Trophoblast cell (in vitro differentiated cells and primary cell): ENCODE data around the gene OR2J3.

Source experiments
- DNase-seq, 2 donors: peaks; one replicate each; pipeline ENCODE4 v3.0.0-alpha.2; 2016
- H2AFZ ChIP-seq: 2 replicates; pipeline ENCODE4 v1.6.1; 2013; ENCODE audit warnings: low read length, moderate library complexity, mild to moderate bottlenecking; ENCODE audit not compliant: insufficient read depth, poor library complexity
- H2AK5ac ChIP-seq: 2 replicates; pipeline ENCODE4 v1.6.1; 2013; ENCODE audit warnings: mild to moderate bottlenecking, low read length
- H2BK120ac ChIP-seq: 2 replicates; pipeline ENCODE4 v1.6.1; 2013; ENCODE audit warnings: low read length, mild to moderate bottlenecking, moderate library complexity; ENCODE audit not compliant: insufficient read depth, poor library complexity
- H2BK12ac ChIP-seq: 2 replicates; pipeline ENCODE4 v1.6.1; 2013; ENCODE audit warnings: mild to moderate bottlenecking, low read length, moderate library complexity
- H2BK5ac ChIP-seq: 2 replicates; pipeline ENCODE4 v1.6.1; 2013; ENCODE audit warnings: low read length, low read depth, moderate library complexity, mild to moderate bottlenecking; ENCODE audit not compliant: poor library complexity
- H3K14ac ChIP-seq: 2 replicates; pipeline ENCODE4 v1.6.1; 2013; ENCODE audit warnings: mild to moderate bottlenecking, low read length
- H3K18ac ChIP-seq: 2 replicates; pipeline ENCODE4 v1.6.1; 2013; ENCODE audit warnings: mild to moderate bottlenecking, low read length
- H3K23ac ChIP-seq: 2 replicates; pipeline ENCODE4 v1.6.1; 2013; ENCODE audit warnings: low read length
- H3K27ac ChIP-seq: 2 replicates; pipeline ENCODE4 v1.5.1; 2013; ENCODE audit warnings: low read depth, mild to moderate bottlenecking, inconsistent platforms, low read length, moderate library complexity
- H3K27me3 ChIP-seq: 2 replicates; pipeline ENCODE4 v1.6.1; 2013; ENCODE audit warnings: inconsistent platforms, mild to moderate bottlenecking, low read length, moderate library complexity; ENCODE audit not compliant: insufficient read depth
- H3K36me3 ChIP-seq, 2 experiments: 1 replicate in 1 of 2; 2 replicates in 1 of 2; pipeline ENCODE4 v1.6.1; 2013; ENCODE audit warnings: low read length in 2 of 2, mild to moderate bottlenecking in 2 of 2, moderate library complexity in 1 of 2; ENCODE audit not compliant: insufficient read depth in 2 of 2, control insufficient read depth in 1 of 2
- H3K4ac ChIP-seq: 2 replicates; pipeline ENCODE4 v1.6.1; 2013; ENCODE audit warnings: low read depth, mild to moderate bottlenecking, low read length, moderate library complexity
- H3K4me1 ChIP-seq, 2 experiments: 1 replicate in 1 of 2; 2 replicates in 1 of 2; pipeline ENCODE4 v1.6.1; 2013; ENCODE audit warnings: low read length in 2 of 2, mild to moderate bottlenecking in 2 of 2, moderate library complexity in 1 of 2; ENCODE audit not compliant: insufficient read depth in 2 of 2, control insufficient read depth in 1 of 2
- H3K4me2 ChIP-seq: 2 replicates; pipeline ENCODE4 v1.6.1; 2013; ENCODE audit warnings: inconsistent platforms, mild to moderate bottlenecking, low read length, moderate library complexity
- H3K4me3 ChIP-seq: 2 replicates; pipeline ENCODE4 v1.5.1; 2013; ENCODE audit warnings: mild to moderate bottlenecking, low read depth, low read length, inconsistent platforms
- H3K79me1 ChIP-seq: one replicate; pipeline ENCODE4 v1.6.1; 2013; ENCODE audit warnings: low read length
- H3K79me2 ChIP-seq: 2 replicates; pipeline ENCODE4 v1.6.1; 2013; ENCODE audit warnings: low read length, mild to moderate bottlenecking; ENCODE audit not compliant: control insufficient read depth, insufficient read depth, poor library complexity
- H3K9ac ChIP-seq: 2 replicates; pipeline ENCODE4 v1.6.1; 2013; ENCODE audit warnings: mild to moderate bottlenecking, low read length
- H3K9me3 ChIP-seq: 2 replicates; pipeline ENCODE4 v1.6.1; 2013; ENCODE audit warnings: low read depth, mild to moderate bottlenecking, control low read depth, inconsistent platforms, low read length; ENCODE audit not compliant: insufficient read depth
- H4K12ac ChIP-seq: 2 replicates; pipeline ENCODE4 v1.6.1; 2013; ENCODE audit warnings: low read depth, mild to moderate bottlenecking, low read length, moderate library complexity
- H4K8ac ChIP-seq: 2 replicates; pipeline ENCODE4 v1.6.1; 2013; ENCODE audit warnings: low read depth, mild to moderate bottlenecking, low read length, moderate library complexity
- H4K91ac ChIP-seq: one replicate; pipeline ENCODE4 v1.6.1; 2013; ENCODE audit warnings: low read depth, mild to moderate bottlenecking, low read length, moderate library complexity
- WGBS: extraction: QIAGEN DNeasy Blood & Tissue Kit; methylation state at CpG from one replicate; pipeline ENCODE4 v1.1.7; 2013; ENCODE audit warnings: missing lambda C conversion rate; ENCODE audit not compliant: insufficient read length, insufficient coverage; ENCODE audit errors: extremely low coverage; 5-methylcytosine and 5-hydroxymethylcytosine counted together

The OR2J3 gene

DNA sequence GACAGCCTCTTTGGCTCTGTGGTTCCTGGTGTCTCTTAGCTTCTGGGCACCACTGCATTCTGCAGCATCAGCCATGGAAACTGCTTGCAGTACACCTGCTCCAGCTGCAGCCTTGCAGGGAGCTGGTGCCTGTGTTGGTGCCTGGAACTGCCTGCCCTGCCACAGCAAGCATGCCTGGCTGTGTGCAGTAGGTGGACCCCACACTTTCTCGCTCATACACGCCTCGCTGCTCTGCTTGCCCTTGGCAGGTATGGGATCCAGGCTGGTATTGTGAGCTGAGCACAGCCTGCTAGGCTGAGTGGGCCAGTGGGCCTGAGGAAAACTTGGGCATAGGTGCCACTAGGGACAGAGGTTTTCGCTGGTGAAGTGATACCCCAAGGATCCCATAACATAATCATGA is 22.8 kb downstream of the OR2J3 start:
- H2BK120ac ChIP-seq = no peak overlapping the region
- no peak overlapping the region for H2BK12ac ChIP-seq
- no peak for DNase-seq
- no peaks in the 10 kb centered on the region for H3K27me3 ChIP-seq
- no peaks in the 10 kb centered on the region for H3K79me2 ChIP-seq
- no peak overlapping the region for H2AK5ac ChIP-seq
- no peak overlapping the region for H2AFZ ChIP-seq
- H4K12ac ChIP-seq = no peak overlapping the region
- no peak overlapping the region for H3K9ac ChIP-seq
- no peaks in the 10 kb centered on the region for H3K4me1 ChIP-seq
- H3K14ac ChIP-seq = no peak overlapping the region
- H3K18ac ChIP-seq = no peak overlapping the region
- H3K36me3 ChIP-seq = no peaks in the 10 kb centered on the region
- H2BK5ac ChIP-seq = no peak overlapping the region
- H3K79me1 ChIP-seq = no peaks in the 10 kb centered on the region
- no peak overlapping the region for H3K27ac ChIP-seq
- no peak overlapping the region for H3K4ac ChIP-seq
- H3K23ac ChIP-seq = no peak overlapping the region
- no peak overlapping the region for H3K4me2 ChIP-seq
- no peak overlapping the region for H3K4me3 ChIP-seq
- H4K91ac ChIP-seq = no peak overlapping the region
- no peaks in the 10 kb centered on the region for H3K9me3 ChIP-seq
- WGBS = no CpG with 5 or more reads among the region's 4 CpGs
- H4K8ac ChIP-seq = no peak overlapping the region

DNA sequence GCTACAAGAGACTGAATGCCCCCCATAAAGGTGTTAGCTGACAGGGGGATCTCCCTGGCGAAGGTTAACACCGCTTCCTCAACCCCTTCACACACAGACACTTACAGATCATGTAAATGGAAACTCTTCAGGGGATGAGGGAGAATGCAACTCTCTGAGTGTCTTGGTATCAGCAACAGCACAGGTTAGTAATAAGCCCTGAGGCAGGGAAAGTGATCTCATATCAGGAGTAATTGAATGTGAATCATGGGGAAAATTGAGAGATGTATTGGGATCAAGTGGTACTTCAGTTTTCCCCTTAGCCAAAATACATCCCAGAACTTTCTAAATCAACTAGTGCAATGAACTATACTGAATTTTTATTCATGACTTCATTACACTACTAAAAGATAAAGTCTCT is 23.8 kb downstream of the OR2J3 start:
- Histone ChIP-seq H3K9ac (no peak overlapping the region), H3K4me3 (no peak overlapping the region), H4K12ac (no peak overlapping the region)

DNA sequence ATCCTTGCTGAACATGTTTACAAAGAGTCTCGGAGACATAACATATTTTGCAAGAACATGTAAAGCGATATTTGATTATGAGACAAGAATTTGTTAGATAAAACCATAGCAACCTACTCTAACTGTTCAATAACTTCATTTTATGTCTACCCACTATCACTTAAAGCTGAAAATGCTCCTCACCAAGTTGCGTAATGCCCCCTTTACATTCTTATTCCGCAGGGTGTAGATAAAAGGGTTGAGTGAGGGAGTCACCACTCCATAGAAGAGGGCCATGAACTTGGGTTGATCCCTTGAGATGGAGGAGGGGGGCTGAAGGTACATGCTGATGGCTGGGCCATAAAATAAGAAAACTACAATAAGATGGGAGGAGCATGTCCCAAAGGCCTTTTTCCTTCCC is 29.9 kb downstream of the OR2J3 start:
- no peaks in the 10 kb centered on the region for H3K36me3 ChIP-seq
- no peaks in the 10 kb centered on the region for H3K27me3 ChIP-seq
- H2AK5ac ChIP-seq = no peak overlapping the region
- no peaks in the 10 kb centered on the region for H3K79me2 ChIP-seq
- H3K4me1 ChIP-seq = no peaks in the 10 kb centered on the region
- H3K9me3 ChIP-seq = no peaks in the 10 kb centered on the region
- no peaks in the 10 kb centered on the region for H3K79me1 ChIP-seq
- H4K12ac ChIP-seq = no peak overlapping the region
- no peak for DNase-seq
- H2BK5ac ChIP-seq = no peak overlapping the region
- no peak overlapping the region for H3K4ac ChIP-seq
- whole genome bisulfite sequencing = no CpG with 5 or more reads among the region's 4 CpGs
- H2BK12ac ChIP-seq = no peak overlapping the region
- no peak overlapping the region for H4K91ac ChIP-seq
- no peak overlapping the region for H4K8ac ChIP-seq
- no peak overlapping the region for H3K4me3 ChIP-seq
- no peak overlapping the region for H3K27ac ChIP-seq
- H3K14ac ChIP-seq = no peak overlapping the region
- no peak overlapping the region for H3K23ac ChIP-seq
- no peak overlapping the region for H2BK120ac ChIP-seq
- no peak overlapping the region for H3K4me2 ChIP-seq
- no peak overlapping the region for H3K18ac ChIP-seq
- H3K9ac ChIP-seq = no peak overlapping the region
- no peak overlapping the region for H2AFZ ChIP-seq

More for the DNA sequence above, 23.8 kb downstream of the OR2J3 start:
- H3K14ac ChIP-seq = no peak overlapping the region
- no peak overlapping the region for H2BK5ac ChIP-seq
- H3K4me1 ChIP-seq = no peaks in the 10 kb centered on the region
- H3K4ac ChIP-seq = no peak overlapping the region
- H3K9me3 ChIP-seq = no peaks in the 10 kb centered on the region
- H3K23ac ChIP-seq = no peak overlapping the region
- H3K27ac ChIP-seq = no peak overlapping the region
- H3K36me3 ChIP-seq = no peaks in the 10 kb centered on the region
- H3K4me2 ChIP-seq = no peak overlapping the region
- H2BK120ac ChIP-seq = no peak overlapping the region
- H2AFZ ChIP-seq = no peak overlapping the region
- H2AK5ac ChIP-seq = no peak overlapping the region
- peak in 1 of 2 donors; percentile 8 for DNase-seq
- H4K91ac ChIP-seq = no peak overlapping the region
- no peaks in the 10 kb centered on the region for H3K79me1 ChIP-seq
- no peaks in the 10 kb centered on the region for H3K79me2 ChIP-seq
- no peak overlapping the region for H3K18ac ChIP-seq
- H3K27me3 ChIP-seq = no peaks in the 10 kb centered on the region
- H4K8ac ChIP-seq = no peak overlapping the region
- no peak overlapping the region for H2BK12ac ChIP-seq
- WGBS = no CpG with 5 or more reads among the region's 2 CpGs

DNA sequence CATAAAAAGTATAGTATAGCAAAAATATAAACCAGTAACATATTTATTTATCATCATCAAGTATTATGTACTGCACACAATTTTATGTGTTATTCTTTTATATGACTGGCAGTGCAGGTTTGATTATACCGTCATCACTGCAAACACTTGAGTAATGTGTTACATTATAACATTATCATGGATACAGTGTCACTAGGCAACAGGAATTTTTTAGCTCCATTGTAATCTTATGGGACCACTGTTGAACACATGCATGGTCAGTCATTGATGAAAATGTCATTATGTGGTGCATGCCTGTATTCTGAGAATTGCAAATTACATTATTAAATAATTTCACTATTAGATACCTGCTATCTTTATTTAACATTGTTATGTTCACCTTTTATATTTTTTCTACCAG is 33.7 kb downstream of the OR2J3 start:
- no peak overlapping the region for H2BK120ac ChIP-seq
- H2BK12ac ChIP-seq = no peak overlapping the region
- H3K36me3 ChIP-seq = no peaks in the 10 kb centered on the region
- no peak overlapping the region for H4K91ac ChIP-seq
- no peak overlapping the region for H2AFZ ChIP-seq
- H3K18ac ChIP-seq = no peak overlapping the region
- no peak overlapping the region for H4K8ac ChIP-seq
- no peak overlapping the region for H2AK5ac ChIP-seq
- no peaks in the 10 kb centered on the region for H3K27me3 ChIP-seq
- no peak overlapping the region for H4K12ac ChIP-seq
- no peaks in the 10 kb centered on the region for H3K79me2 ChIP-seq
- H3K23ac ChIP-seq = no peak overlapping the region
- WGBS = no CpG with 5 or more reads among the region's 1 CpG
- no peaks in the 10 kb centered on the region for H3K4me1 ChIP-seq
- no peak overlapping the region for H2BK5ac ChIP-seq
- H3K4me3 ChIP-seq = no peak overlapping the region
- no peak overlapping the region for H3K9ac ChIP-seq
- H3K9me3 ChIP-seq = peaks cover 2% of the 10 kb centered on the region
- no peak overlapping the region for H3K27ac ChIP-seq
- H3K14ac ChIP-seq = no peak overlapping the region
- H3K4ac ChIP-seq = no peak overlapping the region
- no peak for DNase-seq
- H3K4me2 ChIP-seq = no peak overlapping the region
- H3K79me1 ChIP-seq = no peaks in the 10 kb centered on the region
